DMS153 (cell line): ENCODE data around the gene PIK3R1.

Experiments used
- DNase-seq: peaks from one replicate; lab custom pipeline; 2025; lab: John Stamatoyannopoulos, UW

Gene PIK3R1

GRCh38 chr5:68331192-68332079, 115.9 kb downstream of the PIK3R1 start:
- DNase-seq: no peak

DNA sequence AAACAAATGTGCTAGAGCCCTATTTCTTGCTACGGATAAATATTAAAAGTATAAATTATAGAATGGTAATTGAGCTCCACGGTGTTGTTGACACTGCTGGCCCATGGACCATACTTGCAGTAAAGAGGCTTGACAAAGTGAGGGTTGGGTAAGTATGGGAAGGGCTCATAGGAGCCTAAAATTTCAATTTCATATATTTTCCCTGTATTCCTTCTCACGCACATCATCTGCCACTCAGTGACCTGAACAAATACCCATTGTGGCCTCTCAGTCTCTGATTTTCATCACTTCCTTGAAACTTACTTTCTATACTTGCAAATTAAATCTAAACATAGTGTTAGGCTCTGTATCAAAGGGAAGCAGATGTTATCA, 116.5 kb downstream of the PIK3R1 start:
- DNase-seq: no peak

DNA sequence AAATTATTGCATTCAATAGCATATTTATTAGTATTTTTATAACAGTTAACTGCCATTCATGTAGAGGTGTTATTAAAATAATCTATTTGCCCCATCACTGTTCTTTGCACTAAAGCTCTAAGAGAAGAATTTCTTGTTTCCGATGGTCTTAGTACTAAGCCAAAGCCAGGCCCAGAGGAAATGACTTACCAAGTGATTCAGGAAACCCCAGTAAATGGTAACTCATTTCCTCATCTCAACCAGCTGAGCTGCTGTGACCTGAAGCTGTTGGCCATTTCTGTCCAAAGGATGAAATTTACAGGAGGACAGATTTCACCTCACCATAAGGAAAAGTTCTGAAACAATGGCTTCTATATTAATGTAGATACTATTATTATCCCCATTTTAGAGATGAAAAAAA, 117.0 kb downstream of the PIK3R1 start:
- DNase-seq: no peak

GRCh38 chr5:68333649-68334552, 118.3 kb downstream of the PIK3R1 start:
- no peak for DNase-seq

DNA sequence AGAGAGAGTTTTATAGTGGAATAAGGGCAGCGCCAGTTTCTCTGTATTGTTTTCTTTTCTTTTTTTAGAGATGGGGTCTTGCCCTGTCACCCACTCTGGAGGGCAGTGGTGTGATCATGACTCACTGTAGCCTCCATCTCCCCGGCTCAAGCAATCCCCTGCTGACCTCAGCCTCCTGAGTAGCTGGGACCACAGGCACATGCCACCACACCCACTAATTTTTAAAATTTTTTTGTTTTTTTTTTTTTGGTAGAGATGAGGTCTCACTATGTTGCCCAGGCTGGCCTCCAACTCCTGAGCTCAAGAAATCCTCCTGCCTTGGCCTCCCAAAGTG, 119.0 kb downstream of the PIK3R1 start:
- no peak for DNase-seq

- no peak for DNase-seq
Measured at GRCh38 chr5:68335075-68335474, 119.5 kb downstream of the PIK3R1 start.

DNA sequence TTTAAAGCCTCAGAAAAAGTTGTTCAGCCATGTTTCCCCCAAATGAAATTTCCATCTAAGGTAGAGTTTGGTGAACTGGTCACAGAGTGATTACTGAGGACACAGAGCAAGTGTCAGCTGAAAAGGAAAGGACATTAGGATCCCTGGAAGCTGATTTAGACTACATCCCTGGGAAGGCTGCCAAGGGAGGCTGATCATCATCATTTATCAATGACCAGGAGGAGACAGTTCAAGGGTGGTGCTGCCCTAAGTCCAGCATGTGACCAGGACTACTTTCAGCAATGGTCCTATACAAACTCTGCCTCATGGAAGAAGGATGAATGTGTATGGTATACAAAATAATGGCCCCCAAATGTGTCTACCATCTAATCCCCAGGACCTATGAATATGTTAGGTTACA, 120.6 kb downstream of the PIK3R1 start:
- no peak for DNase-seq

- no peak for DNase-seq
Measured at GRCh38 chr5:68337235-68337634, 121.7 kb downstream of the PIK3R1 start.

- DNase-seq: no peak
Measured at GRCh38 chr5:68339921-68340321, 124.4 kb downstream of the PIK3R1 start.

- no peak for DNase-seq
Measured at GRCh38 chr5:68341006-68341405, 125.5 kb downstream of the PIK3R1 start.

DNA sequence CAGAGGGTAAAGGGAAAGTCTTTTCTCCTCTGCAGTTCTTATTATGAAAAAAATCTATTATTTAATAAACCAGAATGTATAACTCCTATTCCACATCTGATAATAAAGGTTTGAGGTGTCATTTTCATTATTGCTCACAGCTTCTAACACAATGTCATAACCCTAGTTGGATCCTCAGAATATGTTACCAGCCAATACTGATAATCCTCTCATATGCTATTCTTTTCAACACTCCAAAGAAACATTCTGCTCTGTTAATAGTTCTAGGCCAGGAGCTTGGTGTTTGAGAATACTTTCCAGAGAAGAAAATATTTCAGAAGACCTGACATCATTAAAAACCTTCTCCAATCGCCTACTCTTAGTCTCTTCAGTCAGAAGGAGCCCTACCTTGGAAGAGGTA, 127.1 kb downstream of the PIK3R1 start:
- DNase-seq: no peak

- DNase-seq: no peak
Measured at GRCh38 chr5:68343421-68343826, 127.9 kb downstream of the PIK3R1 start.

GRCh38 chr5:68344447-68345111, 129.0 kb downstream of the PIK3R1 start:
- DNase-seq: peak; percentile 44

DNA sequence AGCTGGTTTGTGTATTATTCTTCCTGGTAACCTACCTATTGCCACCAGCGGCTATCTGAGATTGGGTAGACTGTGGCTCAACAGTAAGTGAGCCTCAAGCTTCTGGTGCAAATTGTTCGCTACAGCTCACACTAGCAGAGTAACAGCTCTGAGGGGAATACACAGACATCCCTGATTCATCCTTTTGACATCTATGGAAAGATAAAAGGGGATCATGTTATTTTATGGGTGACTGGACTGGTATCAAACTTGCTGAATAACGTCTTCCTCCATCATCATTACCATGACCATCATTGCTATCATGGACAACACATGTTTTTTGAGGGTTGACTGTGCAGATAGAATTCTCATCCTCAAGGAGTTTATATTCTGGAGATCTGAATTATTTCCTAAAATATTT, 129.6 kb downstream of the PIK3R1 start:
- DNase-seq: no peak

GRCh38 chr5:68345582-68345981, 130.0 kb downstream of the PIK3R1 start:
- no peak for DNase-seq

GRCh38 chr5:68347536-68347935, 132.0 kb downstream of the PIK3R1 start:
- DNase-seq: no peak

GRCh38 chr5:68348447-68349222, 133.1 kb downstream of the PIK3R1 start:
- DNase-seq: no peak

DNA sequence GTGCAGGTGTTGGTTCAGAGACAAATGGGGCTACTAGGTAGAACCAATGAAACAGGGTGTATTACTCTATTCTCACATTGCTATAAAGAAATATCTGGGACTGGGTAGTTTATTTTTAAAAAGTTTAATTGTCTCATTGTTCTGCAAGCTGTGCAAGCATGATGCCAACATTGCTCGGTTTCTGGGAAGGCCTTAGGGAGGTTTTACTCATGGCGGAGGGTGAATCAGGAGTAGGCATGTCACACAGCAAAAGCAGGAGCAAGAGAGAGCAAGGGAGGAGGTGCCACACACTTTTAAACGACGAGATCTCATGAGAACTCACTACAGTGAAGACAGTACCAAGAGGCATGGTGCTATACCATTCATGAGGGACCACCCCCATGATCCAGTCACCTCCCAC, 134.6 kb downstream of the PIK3R1 start:
- no peak for DNase-seq
